Esophagus muscularis mucosa (tissue), 4 donors: ENCODE data around the gene NPAS3. TPM values are rescaled to one million over a fixed set of nuclear protein-coding genes. Genes with fewer than 3 reads are reported as not detected.

Source experiments
- DNase-seq: peaks from one replicate; pipeline ENCODE4 v3.0.0-alpha.2; 2017; ENCODE audit errors: extremely low spot score
- H3K27ac ChIP-seq, 4 donors: fragments of 200-600 bp; sonication (generic); replicated peaks in 1 of 4; 1 replicate in 3 of 4; 2 replicates in 1 of 4; pipeline ENCODE4 v1.5.1; 2016 to 2019; ENCODE audit warnings: mild to moderate bottlenecking in 1 of 4
- H3K27me3 ChIP-seq, 4 donors: fragments of 200-600 bp; sonication (generic); one replicate each; pipeline versions ENCODE4 v1.5.1 to v1.6.0; 2016 to 2019
- H3K36me3 ChIP-seq, 4 donors: fragments of 200-600 bp; sonication (generic); one replicate each; pipeline ENCODE4 v1.5.1; 2016 to 2019
- H3K4me1 ChIP-seq, 4 donors: fragments of 200-600 bp; sonication (generic); one replicate each; pipeline ENCODE4 v1.5.1; 2016 to 2019
- H3K4me3 ChIP-seq, 4 donors: fragments of 200-600 bp; sonication (generic); 1 replicate in 2 of 4; 2 replicates in 2 of 4; pipeline ENCODE4 v1.5.1; 2016 to 2019; ENCODE audit warnings: mild to moderate bottlenecking in 4 of 4, moderate library complexity in 1 of 4
- H3K9me3 ChIP-seq, 4 donors: fragments of 200-600 bp; sonication (generic); 1 replicate in 3 of 4; 2 replicates in 1 of 4; pipeline ENCODE4 v1.5.1; 2016 to 2019
- CTCF ChIP-seq, 3 experiments: fragments of 200-600 bp in 2 of 3; fragments of 450-650 bp in 1 of 3; sonication (generic) in 2 of 3; IDR thresholded peaks; one replicate each; pipeline ENCODE4 v1.5.1; 2017 to 2019; ENCODE audit warnings: antibody characterized with exemption in 3 of 3, mild to moderate bottlenecking in 2 of 3, moderate library complexity in 1 of 3
- EP300 ChIP-seq: sonication (generic); formaldehyde crosslinking; IDR thresholded peaks from one replicate; pipeline ENCODE4 v1.6.1; 2017; ENCODE audit warnings: antibody characterized with exemption
- POLR2A ChIP-seq: fragments of 450-650 bp; IDR thresholded peaks from one replicate; pipeline ENCODE4 v1.6.1; 2017; ENCODE audit warnings: antibody characterized with exemption, moderate library complexity, mild to moderate bottlenecking, low read depth
- POLR2AphosphoS5 ChIP-seq, 2 donors: sonication (generic); formaldehyde crosslinking; IDR thresholded peaks; one replicate each; pipeline ENCODE4 v1.6.1; 2017; ENCODE audit warnings: antibody characterized with exemption in 2 of 2
- WGBS: methylation state at CpG from one replicate; pipeline ENCODE4 v1.1.5; 2018; 5-methylcytosine and 5-hydroxymethylcytosine counted together
- intact Hi-C: fragments of 100-400 bp; cut with DNase I; formaldehyde crosslinking; loops from one replicate; pipeline ENCODE4 v1.15.1; 2023
- total RNA-seq, 4 donors: library from RNA; depleted of rRNA; stranded (reverse); fragments of >200 nt; gene quantifications; one replicate each; pipeline versions ENCODE4 v1.1.0 to v1.2.1, GENCODE V29; 2016

NPAS3 gene
- total RNA-seq, 4 donors from 2014 or later = 3.3 to 7.3 (median 5.8) TPM

- Histone ChIP-seq H3K27ac (no peak overlapping the region), H3K9me3 (no peaks in the 10 kb centered on the region), H3K36me3 (no peaks in the 10 kb centered on the region), H3K4me3 (no peak overlapping the region), H3K27me3 (no peaks in the 10 kb centered on the region), H3K4me1 (no peaks in the 10 kb centered on the region)
- intact Hi-C loops = no loop called here
- WGBS = 88% methylated on average over 6 of the region's 6 CpGs
- DNase-seq = no peak
- TF ChIP-seq POLR2A = no peak
- no peak for TF ChIP-seq CTCF (IDR thresholded peaks at IDR 0.05)
- no peak for TF ChIP-seq POLR2AphosphoS5 (IDR thresholded peaks at IDR 0.05)
- TF ChIP-seq EP300 = no peak
Measured at GRCh38 chr14:32980178-32980901, 41.7 kb downstream of the NPAS3 start.

DNA sequence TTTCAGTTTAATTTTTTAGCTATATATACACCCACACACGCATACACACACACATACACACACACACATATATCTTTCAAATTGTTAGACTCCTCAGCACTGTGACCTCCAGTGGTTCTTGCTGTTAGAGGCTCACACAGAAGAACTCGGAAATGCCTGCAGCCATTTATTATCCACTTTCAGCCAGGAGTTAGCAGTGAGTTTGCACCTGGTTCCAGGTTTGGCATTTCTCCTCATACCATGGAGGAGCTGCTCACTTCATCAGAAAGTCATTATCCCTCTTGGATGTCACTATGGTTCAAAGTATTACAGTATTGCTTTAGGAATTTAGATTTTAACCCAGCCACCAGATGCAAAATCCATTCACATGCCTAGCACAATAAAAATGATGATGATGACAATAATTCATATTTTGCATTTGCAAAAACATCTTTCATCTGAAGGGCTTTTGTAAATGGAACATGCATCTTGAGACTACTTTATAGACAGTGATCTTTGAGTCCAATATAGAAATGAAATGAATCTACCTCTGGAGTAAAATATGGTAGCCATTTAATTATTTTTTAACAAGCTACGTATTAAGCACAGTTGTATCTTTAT, 42.3 kb downstream of the NPAS3 start:
- Histone ChIP-seq H3K27me3 (no peaks in the 10 kb centered on the region), H3K4me3 (no peak overlapping the region), H3K36me3 (no peaks in the 10 kb centered on the region), H3K9me3 (no peaks in the 10 kb centered on the region), H3K4me1 (no peaks in the 10 kb centered on the region), H3K27ac (no peak overlapping the region)
- no peak for DNase-seq
- TF ChIP-seq CTCF (IDR thresholded peaks at IDR 0.05) (no peak), POLR2AphosphoS5 (IDR thresholded peaks at IDR 0.05) (no peak), POLR2A (no peak)
- intact Hi-C loops = no loop called here
- WGBS = 75% methylated on average over 3 of the region's 3 CpGs

DNA sequence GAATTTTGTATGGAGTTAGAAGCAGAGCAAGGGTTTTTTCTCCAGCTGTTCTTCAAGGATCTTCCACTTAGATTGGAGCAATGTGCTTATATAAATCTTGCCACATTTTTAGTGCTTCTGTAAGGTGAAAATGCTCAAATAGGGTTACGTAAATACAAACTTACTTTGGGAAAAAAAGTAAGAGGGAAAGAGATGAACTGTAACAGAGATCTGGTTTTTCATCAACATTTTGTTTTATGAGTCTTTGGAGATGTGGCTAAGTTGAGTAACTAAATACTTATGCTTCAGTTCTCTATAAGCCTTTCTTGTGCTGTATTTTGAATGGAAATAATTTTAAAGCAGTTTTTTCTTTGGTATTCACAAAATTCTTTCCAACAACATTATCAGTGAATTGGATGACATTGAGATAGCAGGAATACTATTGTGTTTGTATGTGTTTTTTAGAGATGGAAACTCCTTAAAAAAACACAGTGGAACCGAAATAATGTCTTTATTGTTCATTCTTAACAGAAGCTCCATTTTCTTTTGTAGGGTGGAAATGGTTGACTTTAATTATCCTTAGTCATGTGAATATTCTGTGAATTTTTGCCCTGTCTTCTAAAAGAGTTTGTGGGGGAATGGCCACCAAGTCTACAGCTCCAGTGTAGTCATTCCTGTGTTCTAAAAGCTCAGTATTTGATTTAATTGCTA, 45.7 kb downstream of the NPAS3 start:
- no peaks in the 10 kb centered on the region for H3K27me3 ChIP-seq
- TF ChIP-seq EP300 (no peak), POLR2A (no peak)
- no peak for DNase-seq
- no peaks in the 10 kb centered on the region for H3K36me3 ChIP-seq
- 93% methylated on average over 2 of the region's 2 CpGs for WGBS
- peaks cover 0 to 7% (median 3%) of the 10 kb centered on the region in 4 donors for H3K4me1 ChIP-seq
- H3K4me3 ChIP-seq = no peak overlapping the region
- H3K27ac ChIP-seq = no peak overlapping the region
- no peaks in the 10 kb centered on the region for H3K9me3 ChIP-seq
- intact Hi-C loops = no loop called here

GRCh38 chr14:32985866-32986265, 47.2 kb downstream of the NPAS3 start:
- intact Hi-C loops = no loop called here
- H3K36me3 ChIP-seq = no peaks in the 10 kb centered on the region
- TF ChIP-seq CTCF (IDR thresholded peaks at IDR 0.05) = no peak
- TF ChIP-seq POLR2A = no peak
- no peak for TF ChIP-seq EP300
- no peak for TF ChIP-seq POLR2AphosphoS5 (IDR thresholded peaks at IDR 0.05)
- H3K27ac ChIP-seq = no peak overlapping the region
- peaks cover 0 to 7% (median 3%) of the 10 kb centered on the region in 4 donors for H3K4me1 ChIP-seq
- WGBS = 88% methylated on average over 8 of the region's 8 CpGs
- H3K9me3 ChIP-seq = no peaks in the 10 kb centered on the region
- DNase-seq = no peak
- no peaks in the 10 kb centered on the region for H3K27me3 ChIP-seq
- no peak overlapping the region for H3K4me3 ChIP-seq

DNA sequence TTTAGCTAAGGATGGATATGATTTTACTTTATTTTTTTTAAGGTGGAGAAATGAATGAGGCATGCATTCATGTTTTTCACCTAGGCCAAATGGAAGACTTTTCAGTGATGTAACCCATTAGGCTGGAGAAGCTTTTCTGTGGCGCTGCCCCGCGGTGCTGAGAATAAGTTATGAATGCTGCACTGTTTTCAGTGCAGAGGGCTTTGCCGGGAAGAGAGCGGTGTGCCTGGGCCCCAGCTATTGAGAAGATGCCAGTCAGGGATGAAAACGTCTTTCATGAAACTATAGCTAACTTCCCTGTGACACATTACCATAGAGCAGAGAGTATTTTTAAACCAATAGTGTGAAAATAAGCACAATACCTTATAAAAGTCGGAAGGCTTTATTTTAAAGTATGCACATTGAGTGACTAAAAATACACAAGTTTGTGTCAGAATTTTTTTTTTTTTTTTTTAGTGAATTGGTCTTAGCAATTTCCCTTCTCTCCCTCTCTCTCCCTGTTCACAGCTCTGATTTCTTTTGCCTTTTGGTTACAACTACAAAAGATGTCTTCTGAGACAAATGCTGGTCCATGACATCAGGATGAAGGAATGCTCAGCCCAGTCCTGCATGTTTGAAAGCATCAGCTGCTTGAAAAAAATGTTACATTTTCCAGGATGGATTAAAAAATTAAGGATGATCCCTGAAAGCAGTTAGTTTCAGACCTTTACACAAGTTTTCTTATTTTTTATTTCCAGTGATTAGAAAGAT, 48.3 kb downstream of the NPAS3 start:
- intact Hi-C loops = no loop called here
- Histone ChIP-seq H3K27me3 (no peaks in the 10 kb centered on the region), H3K4me1 (peaks cover 0 to 7% (median 3%) of the 10 kb centered on the region in 4 donors), H3K36me3 (no peaks in the 10 kb centered on the region), H3K27ac (no peak overlapping the region), H3K9me3 (no peaks in the 10 kb centered on the region), H3K4me3 (no peak overlapping the region)
- TF ChIP-seq POLR2A (no peak), EP300 (no peak), CTCF (IDR thresholded peaks at IDR 0.05) (no peak), POLR2AphosphoS5 (IDR thresholded peaks at IDR 0.05) (no peak)
- no peak for DNase-seq
- WGBS = 81% methylated on average over 7 of the region's 7 CpGs
